H4 (cell line): Measurements from ENCODE around the gene LRRTM1. TPM values are rescaled to one million over a fixed set of nuclear protein-coding genes. Genes with fewer than 3 reads are reported as not detected.

Source experiments
- DNase-seq: peaks from one replicate; pipeline ENCODE4 v3.0.0-alpha.2; 2015; ENCODE audit warnings: low spot score
- total RNA-seq: library from RNA; depleted of rRNA; stranded (reverse); fragments of >200 nt; shearing (Covaris generic); gene quantifications from 2 replicates; pipeline ENCODE4 v1.2.3, GENCODE V29; 2014; rRNA removed

LRRTM1 gene
- total RNA-seq: not detected in 2 replicates

GRCh38 chr2:80303909-80304837 lies at the start of gene LRRTM1:
LRRTM1 (minus strand) TSS chr2:80304752; CDS start chr2:80303819, 933 bp downstream.
- no peak for DNase-seq

- DNase-seq: no peak
Measured at GRCh38 chr2:80351231-80351630, 46.7 kb upstream of the LRRTM1 start.

- no peak for DNase-seq
Measured at GRCh38 chr2:80348953-80349352, 44.4 kb upstream of the LRRTM1 start.

- no peak for DNase-seq
Measured at GRCh38 chr2:80348078-80348477, 43.5 kb upstream of the LRRTM1 start.

- no peak for DNase-seq
Measured at GRCh38 chr2:80340022-80340421, 35.5 kb upstream of the LRRTM1 start.

GRCh38 chr2:80338794-80339193 lies 34.2 kb upstream of the LRRTM1 start:
- no peak for DNase-seq

- DNase-seq: no peak
Measured at GRCh38 chr2:80335411-80335810, 30.9 kb upstream of the LRRTM1 start.

- no peak for DNase-seq
Measured at GRCh38 chr2:80333886-80334285, 29.3 kb upstream of the LRRTM1 start.

GRCh38 chr2:80330527-80331450 lies 26.2 kb upstream of the LRRTM1 start:
- DNase-seq: no peak

GRCh38 chr2:80329491-80329890 lies 24.9 kb upstream of the LRRTM1 start:
- no peak for DNase-seq

GRCh38 chr2:80328159-80328571 lies 23.6 kb upstream of the LRRTM1 start:
- DNase-seq: no peak

- no peak for DNase-seq
Measured at GRCh38 chr2:80326861-80327260, 22.3 kb upstream of the LRRTM1 start.

GRCh38 chr2:80326214-80326613 lies 21.7 kb upstream of the LRRTM1 start:
- peak; percentile 17 for DNase-seq

GRCh38 chr2:80324525-80324924 lies 20.0 kb upstream of the LRRTM1 start:
- no peak for DNase-seq

GRCh38 chr2:80323610-80324009 lies 19.1 kb upstream of the LRRTM1 start:
- no peak for DNase-seq

- DNase-seq: no peak
Measured at GRCh38 chr2:80322958-80323357, 18.4 kb upstream of the LRRTM1 start.

GRCh38 chr2:80322311-80322920 lies 17.9 kb upstream of the LRRTM1 start:
- no peak for DNase-seq

- no peak for DNase-seq
Measured at GRCh38 chr2:80312282-80312839, 7.8 kb upstream of the LRRTM1 start.

- no peak for DNase-seq
Measured at GRCh38 chr2:80311304-80311703, 6.8 kb upstream of the LRRTM1 start.

- no peak for DNase-seq
Measured at GRCh38 chr2:80303006-80303908, 1.3 kb downstream of the LRRTM1 start.
